HepG2 (cell line): Measurements from ENCODE around the gene KCNIP4. TPM values are rescaled to one million over a fixed set of nuclear protein-coding genes. Genes with fewer than 3 reads are reported as not detected.

ENCODE experiments used
- ATAC-seq: fragments of 200-7000 bp; cut with Tn5 transposase; 3 replicates; pipeline ENCODE4 v1.9.1; 2020; ENCODE audit warnings: mild to moderate bottlenecking, moderate library complexity
- BruUV-seq: library from RNA; stranded (reverse); fragments of 400-500 nt; replicated peaks from 2 replicates; lab custom pipeline; 2021; lab: Mats Ljungman, UMichigan
- CTCF ChIA-PET: fragments of 300-600 bp; formaldehyde crosslinking; extraction: SDS; loops from one replicate; lab custom pipeline; 2021; ENCODE audit warnings: low total read pairs, inconsistent platforms, low intra/inter-chr PET ratio; lab: Yijun Ruan, JAX
- POLR2A ChIA-PET: fragments of 350-600 bp; sonication (Branson Sonifier 250); formaldehyde crosslinking; loops from one replicate; lab custom pipeline; 2020; ENCODE audit warnings: antibody characterized with exemption, inconsistent platforms; lab: Yijun Ruan, JAX
- DNase-seq: peaks from one replicate; pipeline ENCODE4 v3.0.0-alpha.2; 2015; ENCODE audit warnings: low spot score
- FAIRE-seq: peaks from 3 replicates; lab custom pipeline; 2011; peaks lifted over from hg19 to GRCh38; lab: Jason Lieb, UNC
- H2AFZ ChIP-seq: one replicate; pipeline ENCODE4 v1.6.1; 2011; ENCODE audit warnings: low read length, inconsistent platforms
- H3K27ac ChIP-seq: fragments of 300-600 bp; 3 replicates; pipeline ENCODE4 v1.8.0; 2011; ENCODE audit warnings: mixed run types, mild to moderate bottlenecking, mixed read lengths, low read length, inconsistent platforms; ENCODE audit not compliant: insufficient read depth; ENCODE audit errors: extremely low read length
- H3K27me3 ChIP-seq, 2 experiments: fragments of 200-600 bp in 1 of 2; 2 replicates in 1 of 2; 3 replicates in 1 of 2; pipeline versions ENCODE4 v1.6.0 to v1.8.0; 2011; ENCODE audit warnings: low read length in 2 of 2, mild to moderate bottlenecking in 2 of 2, moderate library complexity in 2 of 2, inconsistent platforms in 1 of 2; ENCODE audit not compliant: insufficient read depth in 2 of 2, control insufficient read depth in 1 of 2
- H3K36me3 ChIP-seq, 2 experiments: fragments of 200-600 bp in 1 of 2; replicated peaks in 1 of 2; 2 replicates in 1 of 2; 3 replicates in 1 of 2; pipeline versions ENCODE4 v1.5.1 to v1.8.0; 2011; ENCODE audit warnings: low read length in 2 of 2, inconsistent platforms in 1 of 2; ENCODE audit not compliant: insufficient read depth in 2 of 2, control insufficient read depth in 1 of 2
- H3K4me1 ChIP-seq: 2 replicates; pipeline ENCODE4 v1.5.1; 2012; ENCODE audit warnings: low read length, inconsistent platforms; ENCODE audit not compliant: insufficient read depth
- H3K4me2 ChIP-seq: 2 replicates; pipeline ENCODE4 v1.6.0; 2011; ENCODE audit warnings: low read depth, low read length, inconsistent platforms
- H3K4me3 ChIP-seq, 3 experiments: fragments of 200-600 bp in 1 of 3; sonication (generic), shearing (Covaris generic) in 1 of 3; replicated peaks in 1 of 3; 2 replicates each; pipeline ENCODE4 v1.5.1; 2011 to 2016; ENCODE audit warnings: low read length in 3 of 3, inconsistent platforms in 2 of 3, low read depth in 2 of 3, mild to moderate bottlenecking in 2 of 3, control low read depth in 1 of 3, mixed read lengths in 1 of 3; ENCODE audit not compliant: insufficient read depth in 1 of 3
- H3K79me2 ChIP-seq: one replicate; pipeline ENCODE4 v1.6.1; 2011; ENCODE audit warnings: low read length, inconsistent platforms; ENCODE audit not compliant: insufficient read depth
- H3K9ac ChIP-seq: 2 replicates; pipeline ENCODE4 v1.6.0; 2011; ENCODE audit warnings: mild to moderate bottlenecking, low read depth, low read length, inconsistent platforms; ENCODE audit not compliant: insufficient read depth
- H3K9me3 ChIP-seq: 2 replicates; pipeline ENCODE4 v1.5.1; 2012; ENCODE audit warnings: mild to moderate bottlenecking, low read length
- H4K20me1 ChIP-seq: 2 replicates; pipeline ENCODE4 v1.6.0; 2011; ENCODE audit warnings: inconsistent platforms, mild to moderate bottlenecking, low read length, moderate library complexity; ENCODE audit not compliant: insufficient read depth
- NFAT5 ChIP-seq: sonication (generic); formaldehyde crosslinking; IDR thresholded peaks from 2 replicates; pipeline ENCODE4 v1.4.0; 2020; ENCODE audit warnings: missing genetic modification reagents
- ZNF530 ChIP-seq: sonication (generic); formaldehyde crosslinking; IDR thresholded peaks from 2 replicates; pipeline ENCODE4 v1.5.0; 2020; ENCODE audit warnings: low read depth, mild to moderate bottlenecking, missing genetic modification reagents
- ZNF550 ChIP-seq: sonication (generic); formaldehyde crosslinking; IDR thresholded peaks from 2 replicates; pipeline ENCODE4 v1.4.0; 2020; ENCODE audit warnings: mild to moderate bottlenecking, missing genetic modification reagents, borderline replicate concordance
- in situ Hi-C: cut with HindIII; loops from 2 replicates; pipeline ENCODE4 v1.10.0; 2017; ENCODE audit warnings: low pct_unique_long_range_greater_than_20kb; ENCODE audit not compliant: extremely low pct_ligation_motif_present
- intact Hi-C: fragments of 100-400 bp; cut with micrococcal nuclease; formaldehyde crosslinking; loops from one replicate; pipeline ENCODE4 v1.10.0; 2022; ENCODE audit not compliant: unreplicated experiment
- polyA plus RNA-seq, 8 experiments: library from polyadenylated mRNA; depleted of rRNA in 3 of 8; stranded (reverse) in 7 of 8; unstranded in 1 of 8; fragments of >200 nt; fragmentation: Illumina TruSeq in 4 of 8; extraction: Trizol in 4 of 8; gene quantifications; 2 replicates each; pipeline versions ENCODE4 v1.2.1 to v1.2.3, GENCODE V29; 2011 to 2016; ENCODE audit warnings: low read depth in 4 of 8, missing spikeins in 1 of 8, mixed read lengths in 1 of 8; ENCODE audit not compliant: insufficient read depth in 1 of 8
- total RNA-seq, 5 experiments: library from RNA; depleted of rRNA; stranded (reverse); fragments of >200 nt; fragmentation: Illumina TruSeq; extraction: Trizol; gene quantifications; 2 replicates each; pipeline ENCODE4 v1.2.3, GENCODE V29; 2016; ENCODE audit warnings: low read depth in 1 of 5

KCNIP4 gene
- total and polyA plus RNA-seq, 2 of the 13 experiments (the other 11 are each of a cell fraction or from before 2014, with no cell fraction given), result 0.09 TPM; not detected in 1

- TF ChIP-seq NFAT5 (CRISPR knock-in tag) (no peak), ZNF530 (CRISPR knock-in tag) (no peak)
Measured at GRCh38 chr4:21678711-21679110, 269.9 kb downstream of the KCNIP4 start (continued).

GRCh38 chr4:21677173-21677572 is 271.4 kb downstream of the KCNIP4 start:
- no peak for FAIRE-seq
- DNase-seq, result no peak
- ATAC-seq, result no peak
- no peak overlapping the region for H3K9ac ChIP-seq
- ChIA-PET POLR2A (no interaction called here), CTCF (no interaction called here)
- H3K4me3 ChIP-seq, result no peak overlapping the region
- no peak overlapping the region for H2AFZ ChIP-seq
- intact Hi-C loops, result no loop called here
- no peaks in the 10 kb centered on the region for H3K4me1 ChIP-seq
- in situ Hi-C loops, result no loop called here
- no peaks in the 10 kb centered on the region for H3K9me3 ChIP-seq
- no peak overlapping the region for H3K4me2 ChIP-seq
- H3K36me3 ChIP-seq, result no peaks in the 10 kb centered on the region
- no peaks in the 10 kb centered on the region for H4K20me1 ChIP-seq
- no peaks in the 10 kb centered on the region for H3K27me3 ChIP-seq
- BruUV-seq, result no TSS peak
- no peak overlapping the region for H3K27ac ChIP-seq
- no peaks in the 10 kb centered on the region for H3K79me2 ChIP-seq
- no peak for TF ChIP-seq ZNF550 (CRISPR knock-in tag)
- TF ChIP-seq, all 625 proteins: peak for 0
